HEK293T (cell line): ENCODE measurements around the gene KRT75.

Experiments used
- ARNT ChIP-seq: fragments of 450-650 bp; IDR thresholded peaks from 2 replicates; pipeline ENCODE4 v1.6.1; 2017; ENCODE audit warnings: mild to moderate bottlenecking
- BHLHE40 ChIP-seq: fragments of 450-650 bp; IDR thresholded peaks from 2 replicates; pipeline ENCODE4 v1.6.1; 2016; ENCODE audit warnings: mild to moderate bottlenecking, moderate library complexity, borderline replicate concordance
- FOXK2 ChIP-seq: fragments of 450-650 bp; IDR thresholded peaks from 2 replicates; pipeline ENCODE4 v1.6.1; 2016; ENCODE audit warnings: mild to moderate bottlenecking
- FOXM1 ChIP-seq: fragments of 450-650 bp; IDR thresholded peaks from 2 replicates; pipeline ENCODE4 v1.6.1; 2017; ENCODE audit warnings: mild to moderate bottlenecking, borderline replicate concordance
- HDGF ChIP-seq: fragments of 450-650 bp; IDR thresholded peaks from 2 replicates; pipeline ENCODE4 v1.6.1; 2017; ENCODE audit warnings: antibody characterized with exemption, borderline replicate concordance
- L3MBTL2 ChIP-seq: fragments of 450-650 bp; conservative IDR thresholded peaks from 2 replicates; pipeline ENCODE4 v1.6.1; 2016; ENCODE audit warnings: mild to moderate bottlenecking
- LEF1 ChIP-seq: fragments of 450-650 bp; IDR thresholded peaks from 2 replicates; pipeline ENCODE4 v1.6.1; 2017; ENCODE audit warnings: mild to moderate bottlenecking, borderline replicate concordance
- NFRKB ChIP-seq: fragments of 450-650 bp; IDR thresholded peaks from 2 replicates; pipeline ENCODE4 v1.6.1; 2016; ENCODE audit warnings: mild to moderate bottlenecking, moderate library complexity
- SUZ12 ChIP-seq: fragments of 450-650 bp; IDR thresholded peaks from 2 replicates; pipeline ENCODE4 v1.6.1; 2016; ENCODE audit warnings: mild to moderate bottlenecking
- ZNF384 ChIP-seq: fragments of 450-650 bp; IDR thresholded peaks from 2 replicates; pipeline ENCODE4 v1.6.1; 2016

DNA sequence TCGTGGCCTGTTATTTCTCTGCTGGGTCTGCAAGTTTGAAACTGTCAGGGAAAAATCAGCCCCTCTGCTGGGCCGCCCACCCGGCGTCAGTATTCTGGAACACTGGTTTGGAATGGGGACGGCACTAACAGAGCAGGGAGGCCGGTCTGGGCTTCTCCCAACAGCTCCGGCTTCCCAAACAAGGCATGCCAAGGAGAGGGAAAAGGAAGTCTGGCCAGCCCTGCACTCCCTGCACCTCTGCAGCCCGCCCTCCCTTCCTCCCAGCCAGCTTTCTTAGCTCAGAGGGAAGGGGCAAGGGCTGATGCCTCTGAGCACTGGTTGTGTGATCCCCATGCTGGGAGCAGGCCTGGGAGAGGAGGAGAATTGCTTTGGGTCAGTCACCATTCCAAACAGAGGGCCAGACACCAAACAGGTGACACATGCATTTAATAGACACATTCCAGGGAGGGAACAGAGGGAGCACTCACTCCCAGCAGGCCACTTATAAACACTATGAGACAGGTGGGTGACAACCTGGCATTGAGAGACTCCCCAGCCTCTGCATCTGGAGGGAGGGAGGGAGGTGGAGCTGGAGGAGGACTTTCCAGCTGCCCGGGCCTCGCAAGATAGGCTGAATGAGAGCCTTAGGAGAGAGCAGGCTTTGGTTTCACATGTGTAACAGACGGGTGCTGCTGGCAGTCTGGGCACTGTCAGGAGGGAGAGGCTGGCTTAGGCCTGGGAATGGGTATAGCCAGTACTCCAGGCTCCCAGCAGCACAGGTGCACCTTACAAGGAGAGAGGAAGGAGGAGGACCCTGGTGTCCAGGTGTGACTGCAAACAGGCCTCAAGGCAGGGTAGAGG lies 10.3 kb downstream of the KRT75 start:
- TF ChIP-seq HDGF (no peak), FOXK2 (no peak), L3MBTL2 (no peak), LEF1 (no peak), NFRKB (no peak), BHLHE40 (no peak), SUZ12 (no peak), ZNF384 (no peak), FOXM1 (no peak), ARNT (no peak)
